B cell (primary cell): ENCODE measurements around the gene TSKS.

Source experiments
- EZH2 ChIP-seq: IDR thresholded peaks from 2 replicates; pipeline ENCODE4 v1.6.1; 2012; ENCODE audit warnings: borderline replicate concordance, low read depth, mild to moderate bottlenecking, moderate library complexity, low read length; ENCODE audit not compliant: insufficient read depth, poor library complexity, severe bottlenecking
- TF ChIP-seq, protein P1 (sequence below): fragments of 200-600 bp; IDR thresholded peaks from one replicate; pipeline ENCODE4 v1.8.0; 2022; ENCODE audit warnings: antibody characterized with exemption, mild to moderate bottlenecking

DNA sequence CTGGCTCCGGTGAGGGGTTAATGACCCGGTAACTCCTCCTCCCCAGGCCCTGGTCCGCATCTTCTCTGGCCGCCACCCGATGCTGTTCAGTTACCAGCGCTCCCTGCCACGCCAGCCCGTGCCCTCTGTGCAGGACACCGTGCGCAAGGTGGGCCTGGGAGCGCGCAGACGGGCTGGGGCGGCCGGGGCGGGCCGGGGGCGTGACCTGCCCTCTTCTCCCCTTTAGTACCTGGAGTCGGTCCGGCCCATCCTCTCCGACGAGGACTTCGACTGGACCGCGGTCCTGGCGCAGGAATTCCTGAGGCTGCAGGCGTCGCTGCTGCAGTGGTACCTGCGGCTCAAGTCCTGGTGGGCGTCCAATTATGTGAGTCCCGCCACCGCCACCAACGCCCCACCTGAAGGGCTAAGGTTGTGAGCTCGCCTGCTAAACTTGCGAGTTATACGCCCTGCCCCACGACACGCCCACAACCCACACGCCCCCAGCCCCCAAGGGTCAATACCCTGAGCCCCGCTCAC is 61.8 kb downstream of the TSKS start:
- TF ChIP-seq, protein P1, sequence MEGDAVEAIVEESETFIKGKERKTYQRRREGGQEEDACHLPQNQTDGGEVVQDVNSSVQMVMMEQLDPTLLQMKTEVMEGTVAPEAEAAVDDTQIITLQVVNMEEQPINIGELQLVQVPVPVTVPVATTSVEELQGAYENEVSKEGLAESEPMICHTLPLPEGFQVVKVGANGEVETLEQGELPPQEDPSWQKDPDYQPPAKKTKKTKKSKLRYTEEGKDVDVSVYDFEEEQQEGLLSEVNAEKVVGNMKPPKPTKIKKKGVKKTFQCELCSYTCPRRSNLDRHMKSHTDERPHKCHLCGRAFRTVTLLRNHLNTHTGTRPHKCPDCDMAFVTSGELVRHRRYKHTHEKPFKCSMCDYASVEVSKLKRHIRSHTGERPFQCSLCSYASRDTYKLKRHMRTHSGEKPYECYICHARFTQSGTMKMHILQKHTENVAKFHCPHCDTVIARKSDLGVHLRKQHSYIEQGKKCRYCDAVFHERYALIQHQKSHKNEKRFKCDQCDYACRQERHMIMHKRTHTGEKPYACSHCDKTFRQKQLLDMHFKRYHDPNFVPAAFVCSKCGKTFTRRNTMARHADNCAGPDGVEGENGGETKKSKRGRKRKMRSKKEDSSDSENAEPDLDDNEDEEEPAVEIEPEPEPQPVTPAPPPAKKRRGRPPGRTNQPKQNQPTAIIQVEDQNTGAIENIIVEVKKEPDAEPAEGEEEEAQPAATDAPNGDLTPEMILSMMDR = no peak
- no peak for TF ChIP-seq EZH2
